Glutamatergic neuron (in vitro differentiated cells): Measurements from ENCODE around the gene LAMA2. TPM values are rescaled to one million over a fixed set of nuclear protein-coding genes. Genes with fewer than 3 reads are reported as not detected.

Source experiments
- DNase-seq: peaks from one replicate; pipeline ENCODE4 v3.0.0; 2022
- H3K27ac Mint-ChIP-seq: one replicate; pipeline ENCODE4 v1.8.0; 2020; ENCODE audit warnings: mild to moderate bottlenecking, mixed read lengths, inconsistent platforms; ENCODE audit not compliant: unreplicated experiment
- H3K27me3 Mint-ChIP-seq: one replicate; pipeline ENCODE4 v1.8.0; 2020; ENCODE audit warnings: mild to moderate bottlenecking, moderate library complexity, mixed read lengths, inconsistent platforms; ENCODE audit not compliant: unreplicated experiment
- H3K36me3 Mint-ChIP-seq: one replicate; pipeline ENCODE4 v1.8.0; 2020; ENCODE audit warnings: mild to moderate bottlenecking, mixed read lengths, inconsistent platforms; ENCODE audit not compliant: unreplicated experiment
- H3K4me1 Mint-ChIP-seq: one replicate; pipeline ENCODE4 v1.8.0; 2020; ENCODE audit warnings: mild to moderate bottlenecking, low read depth, mixed read lengths, inconsistent platforms; ENCODE audit not compliant: unreplicated experiment
- H3K4me3 Mint-ChIP-seq: one replicate; pipeline ENCODE4 v1.8.0; 2020; ENCODE audit warnings: mild to moderate bottlenecking, mixed read lengths, inconsistent platforms; ENCODE audit not compliant: unreplicated experiment
- H3K9me3 Mint-ChIP-seq: one replicate; pipeline ENCODE4 v1.8.0; 2020; ENCODE audit warnings: mild to moderate bottlenecking, moderate library complexity, mixed read lengths, inconsistent platforms; ENCODE audit not compliant: unreplicated experiment
- total RNA-seq: library from RNA; stranded (reverse); fragmentation: NEBNext Ultra II Directional; extraction: Animal tissue kit (Norgen Biotek cat#: 25700); gene quantifications from one replicate; pipeline ENCODE4 v1.2.1, GENCODE V29; 2021; ENCODE audit not compliant: unreplicated experiment
- TF ChIP-seq, protein P1 (sequence below): fragments of 200-600 bp; sonication (generic); IDR thresholded peaks from one replicate; pipeline ENCODE4 v1.5.0; 2021; ENCODE audit not compliant: partially characterized antibody, unreplicated experiment

Gene LAMA2
- total RNA-seq, 1 donor from 2014 or later = 2.4 TPM

DNA sequence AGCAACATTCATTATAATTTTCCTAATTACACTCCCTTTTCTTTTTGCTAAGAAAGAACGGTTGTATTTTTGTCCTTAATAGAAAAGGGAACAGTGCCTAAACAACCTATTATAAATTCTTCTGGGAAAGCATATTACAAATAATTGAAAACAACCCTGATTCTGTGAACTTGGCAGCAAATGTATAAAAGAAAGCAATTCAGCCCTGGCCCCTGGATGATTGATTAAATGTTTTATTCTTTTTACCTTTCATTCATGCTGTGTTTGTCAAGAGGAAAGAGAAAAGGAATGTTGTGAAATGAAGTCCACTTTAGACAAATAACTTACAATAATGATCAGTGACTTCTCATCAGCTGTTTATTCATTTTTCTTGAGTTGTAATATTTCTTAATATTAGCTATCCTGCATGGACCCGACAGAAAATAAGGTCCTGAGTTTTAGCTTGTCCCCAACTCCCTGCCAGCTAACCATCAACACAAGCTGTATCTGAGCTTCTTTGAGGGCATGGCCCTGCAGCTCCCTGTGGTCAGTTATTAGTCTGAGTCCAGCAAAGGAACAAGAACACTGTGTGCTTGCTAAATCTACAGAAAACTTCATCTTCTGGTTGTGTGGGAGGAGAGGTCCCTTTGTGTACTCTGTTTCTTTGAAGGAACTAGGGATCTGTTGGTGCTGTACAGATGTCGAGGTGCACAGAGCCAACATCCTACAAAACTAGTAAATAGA, 248.2 kb downstream of the LAMA2 start:
- H3K9me3 Mint-ChIP-seq = no peaks in the 10 kb centered on the region
- no peak overlapping the region for H3K4me3 Mint-ChIP-seq
- no peaks in the 10 kb centered on the region for H3K27me3 Mint-ChIP-seq
- no peak for DNase-seq
- no peaks in the 10 kb centered on the region for H3K4me1 Mint-ChIP-seq
- no peak overlapping the region for H3K27ac Mint-ChIP-seq
- TF ChIP-seq, protein P1, sequence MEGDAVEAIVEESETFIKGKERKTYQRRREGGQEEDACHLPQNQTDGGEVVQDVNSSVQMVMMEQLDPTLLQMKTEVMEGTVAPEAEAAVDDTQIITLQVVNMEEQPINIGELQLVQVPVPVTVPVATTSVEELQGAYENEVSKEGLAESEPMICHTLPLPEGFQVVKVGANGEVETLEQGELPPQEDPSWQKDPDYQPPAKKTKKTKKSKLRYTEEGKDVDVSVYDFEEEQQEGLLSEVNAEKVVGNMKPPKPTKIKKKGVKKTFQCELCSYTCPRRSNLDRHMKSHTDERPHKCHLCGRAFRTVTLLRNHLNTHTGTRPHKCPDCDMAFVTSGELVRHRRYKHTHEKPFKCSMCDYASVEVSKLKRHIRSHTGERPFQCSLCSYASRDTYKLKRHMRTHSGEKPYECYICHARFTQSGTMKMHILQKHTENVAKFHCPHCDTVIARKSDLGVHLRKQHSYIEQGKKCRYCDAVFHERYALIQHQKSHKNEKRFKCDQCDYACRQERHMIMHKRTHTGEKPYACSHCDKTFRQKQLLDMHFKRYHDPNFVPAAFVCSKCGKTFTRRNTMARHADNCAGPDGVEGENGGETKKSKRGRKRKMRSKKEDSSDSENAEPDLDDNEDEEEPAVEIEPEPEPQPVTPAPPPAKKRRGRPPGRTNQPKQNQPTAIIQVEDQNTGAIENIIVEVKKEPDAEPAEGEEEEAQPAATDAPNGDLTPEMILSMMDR = no peak
- no peaks in the 10 kb centered on the region for H3K36me3 Mint-ChIP-seq

DNA sequence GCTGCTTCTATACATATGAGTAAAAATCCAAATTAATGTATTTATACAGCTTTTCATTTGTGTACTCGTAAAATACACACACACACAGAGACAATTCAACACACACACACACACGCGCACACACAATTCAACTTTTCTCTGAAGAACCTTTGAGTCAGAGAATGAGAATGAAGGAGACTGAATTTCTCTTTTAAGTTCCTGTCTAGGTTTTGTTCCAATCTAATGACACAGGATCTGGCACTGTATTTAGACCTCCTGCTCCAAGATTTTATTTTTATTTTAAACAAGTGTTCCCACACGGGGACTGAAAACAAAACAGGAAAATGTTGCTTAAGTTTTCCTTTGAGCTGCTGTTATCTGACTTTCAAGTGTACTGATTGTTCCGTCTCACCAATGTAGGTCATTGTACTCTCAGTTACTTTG, 250.8 kb downstream of the LAMA2 start:
- H3K27me3 Mint-ChIP-seq = no peaks in the 10 kb centered on the region
- no peak overlapping the region for H3K4me3 Mint-ChIP-seq
- H3K9me3 Mint-ChIP-seq = no peaks in the 10 kb centered on the region
- TF ChIP-seq, protein P1 = no peak
- DNase-seq = no peak
- no peaks in the 10 kb centered on the region for H3K4me1 Mint-ChIP-seq
- no peaks in the 10 kb centered on the region for H3K36me3 Mint-ChIP-seq
- H3K27ac Mint-ChIP-seq = no peak overlapping the region

DNA sequence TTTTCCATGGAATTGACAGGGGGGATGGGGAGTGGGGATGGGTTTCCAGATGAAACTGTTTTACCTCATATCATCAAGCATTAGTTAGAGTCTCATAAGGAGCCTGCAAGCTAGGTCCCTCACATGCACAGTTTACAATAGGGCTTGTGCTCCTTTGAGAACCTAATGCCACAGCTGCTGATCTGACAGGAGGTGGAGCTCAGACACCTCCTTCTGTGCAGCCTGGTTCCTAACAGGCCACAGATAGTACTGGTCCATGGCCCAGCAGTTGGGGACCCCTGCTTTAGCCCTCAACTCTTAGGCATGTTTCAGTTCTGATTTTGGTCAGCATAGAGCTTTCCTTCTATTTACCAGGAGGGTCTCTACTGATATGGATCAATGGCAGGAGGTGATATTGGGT, 251.6 kb downstream of the LAMA2 start:
- Mint-ChIP-seq H3K36me3 (no peaks in the 10 kb centered on the region), H3K4me3 (no peak overlapping the region), H3K27me3 (no peaks in the 10 kb centered on the region), H3K27ac (no peak overlapping the region), H3K4me1 (no peaks in the 10 kb centered on the region), H3K9me3 (no peaks in the 10 kb centered on the region)
- TF ChIP-seq, protein P1 = no peak
- no peak for DNase-seq

DNA sequence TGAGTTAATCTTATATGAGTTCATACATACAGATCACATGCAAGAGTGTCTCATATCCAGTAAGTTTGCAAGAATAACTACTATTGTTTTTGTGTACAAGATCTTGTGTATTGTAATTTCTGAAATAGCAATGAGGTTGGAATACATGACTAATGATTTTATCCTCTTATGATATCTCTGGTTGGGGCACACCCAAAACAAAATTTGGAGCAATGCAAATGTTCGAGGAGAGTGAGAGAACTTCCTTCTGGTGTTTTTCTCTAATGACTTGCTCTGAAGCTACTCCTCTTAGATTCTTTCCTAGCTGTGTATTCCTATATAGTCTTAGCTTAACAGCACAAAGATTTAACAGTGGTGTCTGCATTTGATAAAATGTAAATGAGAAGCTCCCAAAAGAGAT, 252.5 kb downstream of the LAMA2 start:
- H3K27me3 Mint-ChIP-seq = no peaks in the 10 kb centered on the region
- H3K36me3 Mint-ChIP-seq = no peaks in the 10 kb centered on the region
- no peak overlapping the region for H3K4me3 Mint-ChIP-seq
- H3K9me3 Mint-ChIP-seq = no peaks in the 10 kb centered on the region
- no peaks in the 10 kb centered on the region for H3K4me1 Mint-ChIP-seq
- no peak overlapping the region for H3K27ac Mint-ChIP-seq
- no peak for DNase-seq
- TF ChIP-seq, protein P1 = no peak

DNA sequence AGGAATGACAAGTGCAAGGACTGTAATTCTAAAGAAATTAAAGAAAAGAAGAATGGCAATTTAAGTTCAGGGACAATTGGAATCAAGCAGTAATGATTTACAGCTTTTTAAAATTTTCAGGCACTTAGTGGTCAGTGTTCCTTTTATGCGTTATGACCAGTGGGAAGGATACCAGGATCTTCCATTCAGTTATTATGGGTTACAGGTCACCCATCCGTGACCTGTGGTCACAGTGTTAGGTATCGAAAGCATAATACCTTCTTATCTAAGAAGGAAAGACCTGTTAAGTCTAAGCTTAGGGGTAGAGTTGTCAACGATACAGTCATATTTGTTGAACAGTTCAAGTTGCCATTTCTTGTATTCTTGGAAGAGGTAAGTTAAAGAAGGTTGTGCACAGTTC, 253.8 kb downstream of the LAMA2 start:
- TF ChIP-seq, protein P1 = no peak
- Mint-ChIP-seq H3K36me3 (no peaks in the 10 kb centered on the region), H3K4me1 (no peaks in the 10 kb centered on the region), H3K27ac (no peak overlapping the region), H3K9me3 (no peaks in the 10 kb centered on the region), H3K4me3 (no peak overlapping the region), H3K27me3 (no peaks in the 10 kb centered on the region)
- no peak for DNase-seq
